ENCODE data around the gene OR5B3.

- no peak for TF ChIP-seq CTCF (IDR thresholded peaks at IDR 0.05; ENCODE audit: low read length)
- no peak for TF ChIP-seq EZH2 (IDR thresholded peaks at IDR 0.05; ENCODE audit: borderline replicate concordance, low read length)
Observed at GRCh38 chr11:58394195-58394594, 12.5 kb downstream of the OR5B3 start.
